Esophagus muscularis mucosa (tissue), 4 donors: Measurements from ENCODE around the gene ASTN2. TPM values are rescaled to one million over a fixed set of nuclear protein-coding genes. Genes with fewer than 3 reads are reported as not detected.

Source experiments
- DNase-seq: peaks from one replicate; pipeline ENCODE4 v3.0.0-alpha.2; 2017; ENCODE audit errors: extremely low spot score
- H3K27ac ChIP-seq, 4 donors: fragments of 200-600 bp; sonication (generic); replicated peaks in 1 of 4; 1 replicate in 3 of 4; 2 replicates in 1 of 4; pipeline ENCODE4 v1.5.1; 2016 to 2019; ENCODE audit warnings: mild to moderate bottlenecking in 1 of 4
- H3K27me3 ChIP-seq, 4 donors: fragments of 200-600 bp; sonication (generic); one replicate each; pipeline versions ENCODE4 v1.5.1 to v1.6.0; 2016 to 2019
- H3K36me3 ChIP-seq, 4 donors: fragments of 200-600 bp; sonication (generic); one replicate each; pipeline ENCODE4 v1.5.1; 2016 to 2019
- H3K4me1 ChIP-seq, 4 donors: fragments of 200-600 bp; sonication (generic); one replicate each; pipeline ENCODE4 v1.5.1; 2016 to 2019
- H3K4me3 ChIP-seq, 4 donors: fragments of 200-600 bp; sonication (generic); 1 replicate in 2 of 4; 2 replicates in 2 of 4; pipeline ENCODE4 v1.5.1; 2016 to 2019; ENCODE audit warnings: mild to moderate bottlenecking in 4 of 4, moderate library complexity in 1 of 4
- H3K9me3 ChIP-seq, 4 donors: fragments of 200-600 bp; sonication (generic); 1 replicate in 3 of 4; 2 replicates in 1 of 4; pipeline ENCODE4 v1.5.1; 2016 to 2019
- EP300 ChIP-seq: sonication (generic); formaldehyde crosslinking; IDR thresholded peaks from one replicate; pipeline ENCODE4 v1.6.1; 2017; ENCODE audit warnings: antibody characterized with exemption
- POLR2A ChIP-seq: fragments of 450-650 bp; IDR thresholded peaks from one replicate; pipeline ENCODE4 v1.6.1; 2017; ENCODE audit warnings: antibody characterized with exemption, moderate library complexity, mild to moderate bottlenecking, low read depth
- POLR2AphosphoS5 ChIP-seq, 2 donors: sonication (generic); formaldehyde crosslinking; IDR thresholded peaks; one replicate each; pipeline ENCODE4 v1.6.1; 2017; ENCODE audit warnings: antibody characterized with exemption in 2 of 2
- WGBS: methylation state at CpG from one replicate; pipeline ENCODE4 v1.1.5; 2018; 5-methylcytosine and 5-hydroxymethylcytosine counted together
- intact Hi-C: fragments of 100-400 bp; cut with DNase I; formaldehyde crosslinking; loops from one replicate; pipeline ENCODE4 v1.15.1; 2023
- total RNA-seq, 4 donors: library from RNA; depleted of rRNA; stranded (reverse); fragments of >200 nt; gene quantifications; one replicate each; pipeline versions ENCODE4 v1.1.0 to v1.2.1, GENCODE V29; 2016
- TF ChIP-seq, protein P1 (sequence below), 3 experiments: fragments of 200-600 bp in 2 of 3; fragments of 450-650 bp in 1 of 3; sonication (generic) in 2 of 3; IDR thresholded peaks; one replicate each; pipeline ENCODE4 v1.5.1; 2017 to 2019; ENCODE audit warnings: antibody characterized with exemption in 3 of 3, mild to moderate bottlenecking in 2 of 3, moderate library complexity in 1 of 3

The ASTN2 gene
- total RNA-seq, 4 donors from 2014 or later, result 4.2 to 6.9 (median 5.5) TPM

DNA sequence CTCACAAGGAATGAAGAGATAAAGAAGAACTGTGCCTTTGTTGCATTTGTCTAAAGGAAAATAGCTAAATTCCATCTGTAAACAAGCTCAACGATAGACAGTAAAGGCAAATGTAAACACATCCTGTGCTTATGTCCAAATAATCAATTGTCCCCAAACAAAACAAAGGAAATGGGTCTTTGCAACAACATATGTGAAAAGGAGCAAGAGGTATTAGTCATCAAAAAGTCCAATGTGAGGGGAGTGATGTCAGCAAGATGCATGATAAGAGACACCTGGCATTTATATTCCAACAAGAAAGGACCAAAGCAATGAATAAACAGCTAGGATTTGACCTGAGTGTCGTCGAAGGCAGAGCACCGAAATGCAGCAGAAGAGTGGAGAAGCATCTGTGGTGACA is 209.1 kb downstream of the ASTN2 start:
- H3K4me1 ChIP-seq, result no peaks in the 10 kb centered on the region
- WGBS, result 33% methylated on average over 4 of the region's 4 CpGs
- no peak overlapping the region for H3K27ac ChIP-seq
- intact Hi-C loops, result no loop called here
- H3K4me3 ChIP-seq, result no peak overlapping the region
- TF ChIP-seq EP300, result no peak
- TF ChIP-seq, protein P1, sequence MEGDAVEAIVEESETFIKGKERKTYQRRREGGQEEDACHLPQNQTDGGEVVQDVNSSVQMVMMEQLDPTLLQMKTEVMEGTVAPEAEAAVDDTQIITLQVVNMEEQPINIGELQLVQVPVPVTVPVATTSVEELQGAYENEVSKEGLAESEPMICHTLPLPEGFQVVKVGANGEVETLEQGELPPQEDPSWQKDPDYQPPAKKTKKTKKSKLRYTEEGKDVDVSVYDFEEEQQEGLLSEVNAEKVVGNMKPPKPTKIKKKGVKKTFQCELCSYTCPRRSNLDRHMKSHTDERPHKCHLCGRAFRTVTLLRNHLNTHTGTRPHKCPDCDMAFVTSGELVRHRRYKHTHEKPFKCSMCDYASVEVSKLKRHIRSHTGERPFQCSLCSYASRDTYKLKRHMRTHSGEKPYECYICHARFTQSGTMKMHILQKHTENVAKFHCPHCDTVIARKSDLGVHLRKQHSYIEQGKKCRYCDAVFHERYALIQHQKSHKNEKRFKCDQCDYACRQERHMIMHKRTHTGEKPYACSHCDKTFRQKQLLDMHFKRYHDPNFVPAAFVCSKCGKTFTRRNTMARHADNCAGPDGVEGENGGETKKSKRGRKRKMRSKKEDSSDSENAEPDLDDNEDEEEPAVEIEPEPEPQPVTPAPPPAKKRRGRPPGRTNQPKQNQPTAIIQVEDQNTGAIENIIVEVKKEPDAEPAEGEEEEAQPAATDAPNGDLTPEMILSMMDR (IDR thresholded peaks at IDR 0.05), result no peak
- no peak for TF ChIP-seq POLR2AphosphoS5 (IDR thresholded peaks at IDR 0.05)
- no peak for TF ChIP-seq POLR2A
- DNase-seq, result no peak
- peaks cover 0 to 29% (median 3%) of the 10 kb centered on the region in 4 donors for H3K9me3 ChIP-seq
- H3K27me3 ChIP-seq, result peaks cover 0 to 4% (median 0%) of the 10 kb centered on the region in 4 donors
- H3K36me3 ChIP-seq, result no peaks in the 10 kb centered on the region

GRCh38 chr9:117204971-117205370 is 209.9 kb downstream of the ASTN2 start:
- intact Hi-C loops, result no loop called here
- Histone ChIP-seq H3K9me3 (peaks cover 0 to 22% (median 5%) of the 10 kb centered on the region in 4 donors), H3K27me3 (peaks cover 0 to 4% (median 0%) of the 10 kb centered on the region in 4 donors), H3K4me1 (no peaks in the 10 kb centered on the region), H3K4me3 (no peak overlapping the region), H3K27ac (no peak overlapping the region), H3K36me3 (no peaks in the 10 kb centered on the region)
- DNase-seq, result peak; percentile 50
- no peak for TF ChIP-seq EP300
- TF ChIP-seq POLR2A, result no peak
- TF ChIP-seq, protein P1 (IDR thresholded peaks at IDR 0.05), result no peak
- no peak for TF ChIP-seq POLR2AphosphoS5 (IDR thresholded peaks at IDR 0.05)
- 35% methylated on average over 1 of the region's 1 CpG for WGBS

DNA sequence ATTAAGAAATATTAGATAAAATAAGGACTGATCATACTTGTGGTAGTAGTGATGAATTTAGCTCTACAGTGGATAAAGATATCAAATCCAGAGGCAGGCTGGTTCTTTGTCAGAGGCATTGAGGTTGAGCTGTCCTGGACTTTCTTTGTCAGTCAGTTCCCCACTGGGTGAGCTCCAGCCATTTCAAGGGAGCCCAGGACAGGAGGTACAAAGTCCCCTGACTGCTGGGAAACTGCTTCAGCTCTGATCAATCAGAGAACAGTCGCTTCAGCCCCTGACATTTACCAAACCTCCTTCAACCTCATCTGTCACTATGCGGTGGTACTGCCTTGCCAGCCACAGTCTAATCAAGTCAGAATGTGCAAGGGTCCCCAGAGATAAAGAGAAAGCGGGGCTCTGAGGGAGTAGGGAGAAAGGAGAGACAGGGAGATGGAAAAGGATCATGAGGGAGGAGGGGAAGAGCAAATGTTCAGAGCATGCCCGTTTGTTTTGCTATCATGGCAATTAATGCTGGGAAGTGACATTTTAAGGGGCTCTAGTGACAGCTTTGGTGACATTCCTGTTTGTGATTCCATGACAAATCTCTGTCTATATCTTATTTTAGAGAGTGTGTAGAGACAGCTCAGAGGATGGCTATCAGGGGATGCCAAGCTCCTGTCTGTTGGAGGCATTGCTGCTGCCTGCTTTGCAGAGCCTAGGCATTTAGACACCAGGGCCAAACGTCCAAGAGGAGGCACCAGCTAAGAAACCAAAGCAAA is 223.2 kb downstream of the ASTN2 start:
- DNase-seq, result peak; percentile 78
- intact Hi-C loops, result no loop called here
- H3K9me3 ChIP-seq, result no peaks in the 10 kb centered on the region
- 22% methylated on average over 5 of the region's 5 CpGs for WGBS
- H3K4me1 ChIP-seq, result no peaks in the 10 kb centered on the region
- no peak overlapping the region for H3K27ac ChIP-seq
- H3K36me3 ChIP-seq, result no peaks in the 10 kb centered on the region
- H3K27me3 ChIP-seq, result peaks cover 0 to 2% (median 0%) of the 10 kb centered on the region in 4 donors
- no peak overlapping the region for H3K4me3 ChIP-seq
- TF ChIP-seq POLR2AphosphoS5 (IDR thresholded peaks at IDR 0.05) (no peak), EP300 (no peak), POLR2A (no peak)
- TF ChIP-seq, protein P1 (IDR thresholded peaks at IDR 0.05), result no peak

GRCh38 chr9:117189121-117189520 is 225.7 kb downstream of the ASTN2 start:
- no peaks in the 10 kb centered on the region for H3K9me3 ChIP-seq
- no peak overlapping the region for H3K27ac ChIP-seq
- DNase-seq, result no peak
- WGBS, result 86% methylated on average over 3 of the region's 3 CpGs
- H3K4me3 ChIP-seq, result no peak overlapping the region
- H3K4me1 ChIP-seq, result no peaks in the 10 kb centered on the region
- intact Hi-C loops, result no loop called here
- peaks cover 0 to 2% (median 0%) of the 10 kb centered on the region in 4 donors for H3K27me3 ChIP-seq
- no peaks in the 10 kb centered on the region for H3K36me3 ChIP-seq
- TF ChIP-seq POLR2A (no peak), EP300 (no peak), POLR2AphosphoS5 (IDR thresholded peaks at IDR 0.05) (no peak)
- TF ChIP-seq, protein P1 (IDR thresholded peaks at IDR 0.05), result no peak
